Measurements from ENCODE around the gene RBM47.

- TF ChIP-seq POLR2A (IDR thresholded peaks at IDR 0.05; ENCODE audit: low read length) (no peak), GATA1 (IDR thresholded peaks at IDR 0.05; ENCODE audit: low read depth, low read length) (no peak)
These were observed 21.6 kb upstream of the RBM47 start for GRCh38 chr4:40651280-40651679.
